GM18867 (cell line): ENCODE measurements around the gene TBX19.
A peak's percentile ranks its signal among the peaks of the same experiment; 100 is the strongest.

Experiments
- ATAC-seq: cut with Tn5 transposase; IDR thresholded peaks from one replicate; pipeline ENCODE4 v1.9.1; 2021; ENCODE audit warnings: mild to moderate bottlenecking, moderate library complexity; ENCODE audit not compliant: unreplicated experiment

TBX19 gene

GRCh38 chr1:168280296-168280927 lies at the start of gene TBX19:
Gene TBX19, plus strand, starts transcription at chr1:168280877. Its CDS starts 214 bp downstream, at chr1:168281091.
- no peak for ATAC-seq

- ATAC-seq, result peak; percentile 91
Measured at GRCh38 chr1:168234846-168235547, 45.7 kb upstream of the TBX19 start.

GRCh38 chr1:168235548-168235885 lies 45.2 kb upstream of the TBX19 start:
- ATAC-seq, result no peak

- ATAC-seq, result no peak
Measured at GRCh38 chr1:168235937-168236336, 44.7 kb upstream of the TBX19 start.

GRCh38 chr1:168236836-168237611 lies 43.7 kb upstream of the TBX19 start:
- ATAC-seq, result no peak

GRCh38 chr1:168243198-168243597 lies 37.5 kb upstream of the TBX19 start:
- no peak for ATAC-seq

- ATAC-seq, result no peak
Measured at GRCh38 chr1:168243636-168244212, 37.0 kb upstream of the TBX19 start.

GRCh38 chr1:168245042-168245441 lies 35.6 kb upstream of the TBX19 start:
- no peak for ATAC-seq

GRCh38 chr1:168246506-168246905 lies 34.2 kb upstream of the TBX19 start:
- ATAC-seq, result no peak

GRCh38 chr1:168252204-168252733 lies 28.4 kb upstream of the TBX19 start:
- ATAC-seq, result no peak

GRCh38 chr1:168256164-168256563 lies 24.5 kb upstream of the TBX19 start:
- no peak for ATAC-seq

- ATAC-seq, result no peak
Measured at GRCh38 chr1:168257397-168257796, 23.3 kb upstream of the TBX19 start.

- no peak for ATAC-seq
Measured at GRCh38 chr1:168259567-168259966, 21.1 kb upstream of the TBX19 start.

- no peak for ATAC-seq
Measured at GRCh38 chr1:168260393-168260792, 20.3 kb upstream of the TBX19 start.

- no peak for ATAC-seq
Measured at GRCh38 chr1:168261390-168261789, 19.3 kb upstream of the TBX19 start.

GRCh38 chr1:168263130-168263529 lies 17.5 kb upstream of the TBX19 start:
- no peak for ATAC-seq

GRCh38 chr1:168264296-168264695 lies 16.4 kb upstream of the TBX19 start:
- no peak for ATAC-seq

GRCh38 chr1:168265596-168265995 lies 15.1 kb upstream of the TBX19 start:
- ATAC-seq, result no peak

GRCh38 chr1:168266644-168267186 lies 14.0 kb upstream of the TBX19 start:
- ATAC-seq, result no peak

GRCh38 chr1:168271636-168272035 lies 9.0 kb upstream of the TBX19 start:
- ATAC-seq, result no peak

GRCh38 chr1:168273575-168273974 lies 7.1 kb upstream of the TBX19 start:
- no peak for ATAC-seq
